HUDEP-2 (cell line): ENCODE measurements around the gene HOXA3.

Source experiments
- DNase-seq, 76 experiments: peaks; one replicate each; lab custom pipeline; 2025; ENCODE audit not compliant: unreplicated experiment in 76 of 76; lab: John Stamatoyannopoulos, UW

Gene HOXA3

DNA sequence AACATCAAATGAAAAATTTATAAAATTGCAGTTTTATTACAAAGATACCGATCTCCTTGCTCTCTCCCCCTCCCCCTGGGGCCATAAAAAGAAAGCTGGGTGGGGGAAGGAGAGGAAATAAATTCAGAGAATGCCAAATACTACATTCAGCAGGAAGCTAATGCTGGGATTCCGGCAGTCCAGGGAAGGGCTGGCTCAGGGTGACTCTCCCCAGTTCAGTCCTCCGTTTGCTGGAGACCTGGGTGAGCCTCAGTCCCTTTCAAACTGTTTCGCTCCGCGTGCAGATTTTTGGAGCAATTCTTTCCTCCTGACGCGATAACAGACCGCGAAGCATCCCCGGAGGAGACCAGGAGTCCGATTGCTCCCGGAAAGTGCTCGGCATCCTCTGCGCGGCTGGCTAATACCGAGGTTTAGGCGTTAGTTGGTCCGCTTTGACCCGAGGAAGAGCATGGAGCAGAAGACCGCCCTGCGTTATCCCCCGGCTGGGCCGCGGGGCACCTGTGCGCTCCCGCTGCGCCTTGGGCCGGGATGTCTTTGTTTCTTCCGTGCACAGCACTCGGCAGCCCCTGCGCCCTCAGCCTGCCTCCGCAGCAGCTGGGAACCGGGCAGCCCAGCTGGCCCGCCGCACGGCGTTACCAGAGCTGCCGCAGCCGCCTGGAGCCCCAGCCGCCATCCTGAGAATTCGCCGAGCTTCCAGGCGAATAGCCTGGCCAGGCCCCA is 46.0 kb downstream of the HOXA3 start:
- DNase-seq: no peak

DNA sequence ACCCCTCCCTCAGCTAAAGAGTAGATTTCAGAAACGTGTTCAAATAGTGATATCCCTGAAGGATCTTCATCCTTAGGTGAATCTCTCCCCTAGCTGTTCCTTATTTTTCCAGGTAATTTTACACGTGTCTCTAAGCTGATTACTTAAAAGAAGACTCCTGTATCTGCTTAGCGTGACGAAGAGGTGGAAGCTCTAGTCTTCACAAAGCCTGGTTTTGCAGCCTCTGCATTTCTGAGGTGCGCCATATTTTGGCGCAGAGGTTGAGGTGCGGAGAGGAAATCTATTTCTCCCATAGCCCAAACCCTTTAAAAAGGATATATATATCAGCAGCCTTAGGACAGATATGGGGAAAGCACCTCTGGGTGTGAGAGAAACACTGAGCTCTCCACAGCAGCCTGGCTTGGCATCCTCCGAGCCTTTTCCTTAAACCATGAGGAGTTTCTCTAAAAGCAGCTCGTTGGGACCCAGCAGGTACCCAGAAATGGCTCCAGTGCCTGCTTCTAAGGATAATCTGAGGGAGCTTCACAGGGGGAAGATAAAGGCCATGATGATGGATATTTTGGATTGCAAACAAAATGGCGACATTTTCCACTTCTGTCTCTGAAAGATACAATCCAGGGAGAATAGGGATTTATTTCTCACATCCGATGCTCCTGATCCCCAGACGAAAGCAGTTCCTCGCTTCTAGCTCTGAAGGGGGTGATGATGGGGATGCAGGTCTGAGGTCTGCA is 46.9 kb downstream of the HOXA3 start:
- DNase-seq: no peak

GRCh38 chr7:27104341-27105058 is 47.9 kb downstream of the HOXA3 start:
- DNase-seq: no peak

GRCh38 chr7:27103489-27104226 is 48.7 kb downstream of the HOXA3 start:
- no peak for DNase-seq

GRCh38 chr7:27102581-27103442 is 49.6 kb downstream of the HOXA3 start, which contains the start of gene HOXA2:
TSS of gene HOXA2 (minus strand) at chr7:27102683. CDS start at chr7:27102500, 183 bp downstream.
- DNase-seq: no peak

GRCh38 chr7:27101957-27102580 is 50.3 kb downstream of the HOXA3 start:
- DNase-seq: no peak

GRCh38 chr7:27101171-27101956 is 51.0 kb downstream of the HOXA3 start:
- DNase-seq: no peak

DNA sequence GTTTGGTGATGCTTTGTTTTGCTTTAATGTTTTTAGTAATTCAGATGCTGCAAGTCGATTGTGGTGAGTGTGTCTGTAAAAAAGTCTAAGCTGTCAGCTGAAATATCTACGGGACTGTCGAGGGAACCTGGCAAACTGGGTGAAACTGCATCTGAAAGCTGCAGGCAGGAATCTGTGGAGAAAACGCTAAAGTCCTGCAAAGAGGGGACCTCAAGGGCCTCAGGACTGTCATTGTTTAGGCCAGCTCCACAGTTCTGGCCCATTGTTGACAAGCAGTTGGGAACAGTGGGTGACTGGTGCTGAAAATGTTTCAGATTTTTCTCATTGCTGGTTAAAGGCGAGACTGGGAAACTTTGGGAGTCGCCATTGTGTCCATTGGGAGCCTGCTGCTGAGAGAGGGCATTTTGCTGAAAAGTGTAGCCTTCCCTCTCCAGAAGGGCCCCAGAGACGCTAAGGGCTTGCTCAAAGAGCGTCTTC is 51.7 kb downstream of the HOXA3 start:
- DNase-seq: no peak

DNA sequence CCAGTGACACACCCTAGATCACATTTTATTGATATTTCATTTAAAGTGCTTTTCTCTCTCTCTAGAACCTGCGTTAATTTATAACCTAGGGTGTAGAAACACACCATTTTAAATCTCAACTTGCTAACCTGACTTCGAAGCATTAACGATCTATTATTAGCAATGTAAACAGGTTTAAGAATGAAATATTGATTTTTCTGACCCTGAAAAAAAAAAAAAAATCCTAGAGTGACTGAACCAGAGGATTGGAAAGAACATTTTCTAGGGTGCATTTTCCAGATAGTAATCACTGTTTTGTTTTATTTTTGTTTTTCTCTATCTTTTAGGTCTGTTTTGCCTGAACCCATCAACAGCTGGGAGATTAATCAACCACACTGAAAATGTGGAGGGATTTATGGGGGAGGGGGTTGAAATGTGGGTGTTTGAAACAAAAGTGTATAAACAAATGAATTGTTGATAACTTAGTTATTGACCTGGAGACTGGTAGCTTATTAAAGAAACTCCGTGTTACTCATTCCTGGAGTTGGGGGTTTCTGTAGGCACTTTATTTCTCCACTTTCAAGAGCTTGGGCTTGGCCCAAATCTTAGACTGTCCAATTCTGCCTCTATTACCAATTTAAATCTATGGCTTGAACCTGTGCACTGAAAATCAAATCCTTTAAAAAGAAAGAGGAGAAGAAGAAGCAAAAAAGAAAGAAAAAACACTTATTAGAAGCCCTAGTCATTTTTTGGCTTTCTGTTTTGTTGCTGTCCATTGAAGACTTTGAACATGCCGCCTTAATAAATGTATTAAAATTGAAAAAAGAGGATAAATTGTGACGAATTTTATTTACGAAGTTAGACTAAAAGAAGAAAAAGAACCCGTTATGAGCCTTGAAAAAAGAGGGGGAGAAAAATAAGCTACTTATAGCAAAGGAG is 52.7 kb downstream of the HOXA3 start:
- no peak for DNase-seq

GRCh38 chr7:27098578-27099451 is 53.6 kb downstream of the HOXA3 start:
- no peak for DNase-seq

- DNase-seq: no peak
These were observed 54.5 kb downstream of the HOXA3 start for GRCh38 chr7:27097686-27098577.

DNA sequence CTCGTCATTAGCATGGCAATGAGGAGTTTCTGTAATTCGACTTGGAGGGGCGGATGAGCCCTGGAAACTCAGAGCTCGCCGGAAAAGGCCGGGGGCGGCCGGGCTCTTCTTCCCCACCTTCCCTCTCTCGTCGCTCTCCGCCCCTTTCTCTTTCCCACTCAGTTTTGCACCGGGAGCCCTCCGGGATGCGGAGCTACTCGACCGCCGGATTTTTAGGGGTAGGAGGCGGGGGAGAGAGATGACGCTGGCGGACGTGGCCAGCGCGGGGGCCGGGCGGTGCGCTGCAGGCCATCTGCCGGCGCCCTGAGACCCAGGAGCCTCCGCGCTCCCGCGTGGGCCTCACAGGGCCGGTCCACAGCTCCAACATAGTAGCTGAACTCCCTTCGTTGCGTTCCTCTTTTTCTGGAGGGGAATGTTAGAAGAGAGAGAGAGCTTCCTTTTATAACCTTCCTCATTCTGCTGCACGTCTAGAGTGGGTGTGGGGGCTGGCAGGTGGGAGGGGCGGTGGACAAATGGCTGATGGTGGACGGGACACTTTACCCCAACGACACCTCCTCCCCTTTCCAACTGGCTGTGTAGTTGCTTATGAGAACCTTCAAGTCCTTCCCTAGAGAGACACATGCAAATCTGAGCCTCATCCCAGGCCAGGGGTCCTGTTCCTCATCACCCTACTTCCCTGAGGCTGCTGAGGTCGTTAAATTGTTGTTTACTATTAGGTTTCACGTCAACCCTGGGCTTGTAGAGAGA is 55.4 kb downstream of the HOXA3 start:
- DNase-seq: no peak

- peak in 19 of 76 experiments; percentile 4 to 56 (median 26) for DNase-seq
These were observed 56.3 kb downstream of the HOXA3 start, which contains the start of gene HOXA1 for GRCh38 chr7:27095897-27096767. TSS of gene HOXA1 (minus strand) at chr7:27096000. CDS start at chr7:27095912, 88 bp downstream.
